GM12878 (cell line): ENCODE data around the gene BAZ1B. TPM values are rescaled to one million over a fixed set of nuclear protein-coding genes. Genes with fewer than 3 reads are reported as not detected.
A peak's percentile ranks its signal among the peaks of the same experiment; 100 is the strongest.
"Not testable (repeated sequence)": the region's sequence is repeated elsewhere in the genome, so short reads cannot be mapped to it uniquely, and the experiment has no call there.

Source experiments
- ATAC-seq: fragments of 200-7000 bp; cut with Tn5 transposase; 3 replicates; pipeline ENCODE4 v1.9.1; 2020; ENCODE audit warnings: mild to moderate bottlenecking, moderate library complexity
- BruUV-seq: library from RNA; stranded (reverse); fragments of 400-500 nt; replicated peaks from 2 replicates; lab custom pipeline; 2021; lab: Mats Ljungman, UMichigan
- CTCF ChIA-PET: fragments of 300-600 bp; sonication (Branson Sonifier 250); formaldehyde crosslinking; extraction: SDS; loops from one replicate; lab custom pipeline; 2021; ENCODE audit warnings: inconsistent platforms; lab: Yijun Ruan, JAX
- POLR2A ChIA-PET: fragments of 350-600 bp; formaldehyde crosslinking; extraction: SDS; loops from one replicate; lab custom pipeline; 2021; ENCODE audit warnings: inconsistent platforms; lab: Charles Lee
- RAD21 ChIA-PET: fragments of 300-600 bp; sonication (Branson Sonifier 250); formaldehyde crosslinking; loops from one replicate; lab custom pipeline; 2023; ENCODE audit warnings: antibody characterized with exemption; ENCODE audit not compliant: unreplicated experiment; lab: Charles Lee
- SMC1A ChIA-PET: fragments of 300-600 bp; sonication (Branson Sonifier 250); formaldehyde crosslinking; loops from one replicate; lab custom pipeline; 2023; ENCODE audit not compliant: unreplicated experiment, uncharacterized antibody; lab: Charles Lee
- DNase-seq: peaks from one replicate; pipeline ENCODE4 v3.0.0-alpha.2; 2011; ENCODE audit warnings: low read depth, low spot score
- FAIRE-seq: peaks from 3 replicates; lab custom pipeline; 2011; peaks lifted over from hg19 to GRCh38; lab: Jason Lieb, UNC
- H2AFZ ChIP-seq: 2 replicates; pipeline ENCODE4 v1.6.0; 2011; ENCODE audit warnings: low read depth, low read length, control low read depth; ENCODE audit not compliant: control insufficient read depth
- H3K27ac ChIP-seq: 2 replicates; pipeline ENCODE4 v1.5.1; 2011; ENCODE audit warnings: control low read depth; ENCODE audit not compliant: control insufficient read depth, insufficient read depth
- H3K27me3 ChIP-seq, 2 experiments: replicated peaks in 1 of 2; 2 replicates each; pipeline versions ENCODE4 v1.6.0 to v1.6.1; 2011; ENCODE audit warnings: low read length in 1 of 2; ENCODE audit not compliant: control insufficient read depth in 2 of 2, insufficient read depth in 2 of 2
- H3K36me3 ChIP-seq, 2 experiments: 2 replicates each; pipeline ENCODE4 v1.5.1; 2011; ENCODE audit warnings: low read length in 1 of 2; ENCODE audit not compliant: control insufficient read depth in 2 of 2, insufficient read depth in 2 of 2
- H3K4me1 ChIP-seq: 2 replicates; pipeline ENCODE4 v1.6.1; 2011; ENCODE audit warnings: mild to moderate bottlenecking, low read length, moderate library complexity, mixed read lengths; ENCODE audit not compliant: control insufficient read depth, insufficient read depth
- H3K4me2 ChIP-seq: 2 replicates; pipeline ENCODE4 v1.6.0; 2011; ENCODE audit warnings: control low read depth; ENCODE audit not compliant: control insufficient read depth, insufficient read depth
- H3K4me3 ChIP-seq: fragments of 200-600 bp; sonication (generic); 2 replicates; pipeline ENCODE4 v1.5.1; 2016
- H3K79me2 ChIP-seq: 2 replicates; pipeline ENCODE4 v1.6.0; 2011; ENCODE audit warnings: low read length; ENCODE audit not compliant: control insufficient read depth, insufficient read depth
- H3K9ac ChIP-seq: 2 replicates; pipeline ENCODE4 v1.8.0; 2011; ENCODE audit warnings: low read length, control low read depth, mixed read lengths; ENCODE audit not compliant: control insufficient read depth, insufficient read depth
- H3K9me3 ChIP-seq: replicated peaks from 3 replicates; pipeline ENCODE4 v1.5.1; 2011; ENCODE audit warnings: mild to moderate bottlenecking, low read length; ENCODE audit not compliant: control insufficient read depth, insufficient read depth
- H4K20me1 ChIP-seq: 2 replicates; pipeline ENCODE4 v1.6.0; 2011; ENCODE audit not compliant: control insufficient read depth, insufficient read depth
- EP300 ChIP-seq, 2 experiments: fragments of 150-350 bp in 1 of 2; IDR thresholded peaks; 2 replicates each; pipeline ENCODE4 v1.6.1; 2011 to 2012; ENCODE audit warnings: low read depth in 2 of 2, low read length in 2 of 2, borderline replicate concordance in 1 of 2, improper control_type of control experiment in 1 of 2, inconsistent platforms in 1 of 2; ENCODE audit not compliant: control insufficient read depth in 1 of 2
- POLR2AphosphoS2 ChIP-seq: IDR thresholded peaks from 2 replicates; pipeline ENCODE4 v1.6.1; 2011; ENCODE audit warnings: low read depth, mild to moderate bottlenecking, low read length, improper control_type of control experiment, moderate library complexity
- POU2F2 ChIP-seq: IDR thresholded peaks from 3 replicates; pipeline ENCODE4 v1.6.1; 2011; ENCODE audit warnings: low read depth, mild to moderate bottlenecking, low read length, borderline replicate concordance
- ZBTB40 ChIP-seq: fragments of 450-650 bp; IDR thresholded peaks from 2 replicates; pipeline ENCODE4 v1.6.1; 2016; ENCODE audit warnings: mild to moderate bottlenecking, moderate library complexity, borderline replicate concordance
- WGBS: methylation state at CpG from one replicate; pipeline ENCODE4 v1.1.6; 2016; ENCODE audit warnings: low lambda C conversion rate; ENCODE audit not compliant: insufficient replicate concordance, insufficient coverage; ENCODE audit errors: missing lambda C conversion rate; 5-methylcytosine and 5-hydroxymethylcytosine counted together
- in situ Hi-C: fragments of 300-500 bp; cut with MboI; formaldehyde crosslinking; loops from 9 replicates; pipeline ENCODE4 v1.14.3; 2018; ENCODE audit warnings: mixed read lengths
- intact Hi-C: fragments of 100-400 bp; cut with micrococcal nuclease; formaldehyde crosslinking; loops from one replicate; pipeline ENCODE4 v1.14.2; 2022; ENCODE audit not compliant: unreplicated experiment
- polyA plus RNA-seq, 11 experiments: library from polyadenylated mRNA; depleted of rRNA in 4 of 11; unstranded in 6 of 11; stranded (reverse) in 5 of 11; fragments of >200 nt; fragmentation: Nextera tagmentation in 4 of 11; fragmentation: Illumina TruSeq in 1 of 11; extraction: Ambion mirVana in 4 of 11; extraction: Trizol in 1 of 11; gene quantifications; 1 replicate in 1 of 11; 2 replicates in 10 of 11; pipeline versions ENCODE4 v1.2.1 to v1.2.3, GENCODE V29; 2011 to 2016; ENCODE audit warnings: inconsistent platforms in 2 of 11, missing spikeins in 2 of 11, low read depth in 1 of 11
- total RNA-seq, 4 experiments: library from RNA; depleted of rRNA in 3 of 4; stranded (reverse); fragments of >200 nt in 3 of 4; fragmentation: Illumina TruSeq in 1 of 4; extraction: Trizol in 1 of 4; gene quantifications; 2 replicates each; pipeline versions ENCODE4 v1.2.1 to v1.2.3, GENCODE V29; 2013 to 2021

BAZ1B gene
- total and polyA plus RNA-seq, 10 of the 15 experiments (the other 5 are each of a cell fraction or from before 2014, with no cell fraction given), result 14.0 to 77.4 (median 36.2) TPM

DNA sequence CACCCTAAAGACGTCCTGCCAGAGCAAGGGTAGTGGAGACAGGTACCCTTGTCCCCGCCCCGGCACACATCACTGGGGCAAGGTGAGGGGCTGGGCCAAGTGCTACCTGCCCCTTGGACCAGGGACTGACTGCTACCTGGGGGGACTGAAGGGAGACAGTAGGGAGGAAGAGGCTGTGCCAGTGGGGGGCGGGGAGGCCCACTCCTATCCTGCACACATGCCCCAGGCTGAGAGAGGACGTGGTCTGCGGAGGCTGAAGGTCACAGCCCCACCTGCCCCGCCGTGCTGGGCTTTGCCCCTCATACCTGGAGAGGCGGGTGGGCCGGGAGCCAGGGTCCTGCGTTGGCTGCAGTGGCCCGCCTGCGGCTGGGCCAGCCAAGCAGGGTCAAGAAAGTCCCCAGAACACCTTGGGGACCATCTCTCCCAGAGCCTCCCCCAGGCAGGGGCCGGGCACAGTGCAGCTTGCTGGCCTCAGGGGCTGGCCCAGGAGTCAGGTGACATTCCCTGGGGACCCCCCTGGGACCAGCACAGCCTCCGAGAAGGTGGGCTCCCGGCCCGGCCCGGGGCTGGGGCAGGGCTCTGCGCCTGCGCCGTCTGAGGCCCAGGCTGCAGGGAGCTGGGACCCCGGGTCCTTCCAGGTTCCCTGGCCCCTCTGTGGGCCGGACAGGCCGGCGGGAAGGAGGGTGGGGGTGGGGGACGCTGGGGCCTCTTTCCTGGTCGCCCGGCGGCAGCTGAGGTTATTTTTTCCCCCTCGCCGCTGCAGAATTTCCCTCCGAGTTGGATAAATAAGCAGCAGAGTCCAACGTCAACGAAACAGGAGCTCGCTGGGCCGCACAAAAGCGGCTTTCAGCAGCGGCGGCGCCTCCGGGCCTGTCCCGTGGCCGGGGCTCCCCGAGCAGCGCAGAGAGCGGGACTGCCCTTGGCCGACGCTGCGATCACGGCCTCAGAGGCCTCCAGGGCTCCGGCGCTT lies 98.3 kb downstream of the BAZ1B start (continued):
- TF ChIP-seq ZBTB40, result no peak
- no peak for TF ChIP-seq POU2F2
- peak; percentile 8 to 34; a peak in 3 of 4 replicates for TF ChIP-seq EP300 (IDR thresholded peaks at IDR 0.05; ENCODE audit: borderline replicate concordance in 1 of 2, control insufficient read depth in 1 of 2, low read depth in 2 of 2, low read length in 2 of 2)
- TF ChIP-seq POLR2AphosphoS2, result no peak
- TF ChIP-seq, all 136 proteins: peak for 11

GRCh38 chr7:73420610-73421009 lies 101.5 kb downstream of the BAZ1B start:
- H3K9me3 ChIP-seq, H3K4me1 ChIP-seq, H3K4me3 ChIP-seq, H3K79me2 ChIP-seq, DNase-seq, ATAC-seq, H4K20me1 ChIP-seq, H3K9ac ChIP-seq, intact Hi-C loops, FAIRE-seq, H3K36me3 ChIP-seq, H3K27ac ChIP-seq, H2AFZ ChIP-seq, BruUV-seq, SMC1A ChIA-PET, H3K4me2 ChIP-seq, RAD21 ChIA-PET, in situ Hi-C loops, H3K27me3 ChIP-seq: not testable (repeated sequence)
- CTCF ChIA-PET, result interaction anchor here (0.6 kb wide), 1 partner anchor 8 kb away, joined by 3 read pairs; no protein-coding TSS in a partner anchor
- POLR2A ChIA-PET, result interaction anchor here (0.7 kb wide), 1 partner anchor 10 kb away, joined by 4 read pairs; no protein-coding TSS in a partner anchor
- WGBS, result 25% methylated on average over 8 of the region's 8 CpGs
